HFF-Myc (cell line): ENCODE measurements around the gene ACLY.

Source experiments
- DNase-seq: peaks from one replicate; pipeline ENCODE4 v3.0.0-alpha.2; 2011; ENCODE audit warnings: low read depth; ENCODE audit errors: extremely low read depth
- H3K4me3 ChIP-seq: replicated peaks from 2 replicates; pipeline ENCODE4 v1.5.1; 2011; ENCODE audit warnings: low read depth, mild to moderate bottlenecking, control low read depth, low read length
- TF ChIP-seq, protein P1 (sequence below): IDR thresholded peaks from 2 replicates; pipeline ENCODE4 v1.5.1; 2012; ENCODE audit warnings: mild to moderate bottlenecking, low read depth, low read length, control low read depth; ENCODE audit errors: missing control alignments

The ACLY gene

DNA sequence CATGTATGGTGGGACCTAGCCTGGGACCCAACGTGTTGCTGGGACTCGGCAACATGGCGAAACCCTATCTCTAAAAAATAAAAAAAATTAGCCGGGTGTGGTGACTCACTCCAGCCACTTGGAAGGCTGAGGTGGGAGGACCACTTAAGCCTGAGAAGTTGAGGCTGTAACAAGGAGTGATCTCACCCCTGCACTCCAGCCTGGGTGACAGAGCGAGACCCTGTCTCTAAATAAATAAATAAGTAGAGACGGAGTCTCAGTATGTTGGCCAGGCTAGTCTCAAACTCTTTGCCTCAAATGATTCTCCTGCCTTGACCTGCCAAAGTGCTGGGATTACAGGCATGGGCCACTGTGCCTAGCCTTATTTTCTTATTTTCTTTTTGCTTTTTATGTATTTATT, 37.8 kb upstream of the ACLY start:
- no peak for DNase-seq
- TF ChIP-seq, protein P1, sequence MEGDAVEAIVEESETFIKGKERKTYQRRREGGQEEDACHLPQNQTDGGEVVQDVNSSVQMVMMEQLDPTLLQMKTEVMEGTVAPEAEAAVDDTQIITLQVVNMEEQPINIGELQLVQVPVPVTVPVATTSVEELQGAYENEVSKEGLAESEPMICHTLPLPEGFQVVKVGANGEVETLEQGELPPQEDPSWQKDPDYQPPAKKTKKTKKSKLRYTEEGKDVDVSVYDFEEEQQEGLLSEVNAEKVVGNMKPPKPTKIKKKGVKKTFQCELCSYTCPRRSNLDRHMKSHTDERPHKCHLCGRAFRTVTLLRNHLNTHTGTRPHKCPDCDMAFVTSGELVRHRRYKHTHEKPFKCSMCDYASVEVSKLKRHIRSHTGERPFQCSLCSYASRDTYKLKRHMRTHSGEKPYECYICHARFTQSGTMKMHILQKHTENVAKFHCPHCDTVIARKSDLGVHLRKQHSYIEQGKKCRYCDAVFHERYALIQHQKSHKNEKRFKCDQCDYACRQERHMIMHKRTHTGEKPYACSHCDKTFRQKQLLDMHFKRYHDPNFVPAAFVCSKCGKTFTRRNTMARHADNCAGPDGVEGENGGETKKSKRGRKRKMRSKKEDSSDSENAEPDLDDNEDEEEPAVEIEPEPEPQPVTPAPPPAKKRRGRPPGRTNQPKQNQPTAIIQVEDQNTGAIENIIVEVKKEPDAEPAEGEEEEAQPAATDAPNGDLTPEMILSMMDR: no peak
- no peak overlapping the region for H3K4me3 ChIP-seq

DNA sequence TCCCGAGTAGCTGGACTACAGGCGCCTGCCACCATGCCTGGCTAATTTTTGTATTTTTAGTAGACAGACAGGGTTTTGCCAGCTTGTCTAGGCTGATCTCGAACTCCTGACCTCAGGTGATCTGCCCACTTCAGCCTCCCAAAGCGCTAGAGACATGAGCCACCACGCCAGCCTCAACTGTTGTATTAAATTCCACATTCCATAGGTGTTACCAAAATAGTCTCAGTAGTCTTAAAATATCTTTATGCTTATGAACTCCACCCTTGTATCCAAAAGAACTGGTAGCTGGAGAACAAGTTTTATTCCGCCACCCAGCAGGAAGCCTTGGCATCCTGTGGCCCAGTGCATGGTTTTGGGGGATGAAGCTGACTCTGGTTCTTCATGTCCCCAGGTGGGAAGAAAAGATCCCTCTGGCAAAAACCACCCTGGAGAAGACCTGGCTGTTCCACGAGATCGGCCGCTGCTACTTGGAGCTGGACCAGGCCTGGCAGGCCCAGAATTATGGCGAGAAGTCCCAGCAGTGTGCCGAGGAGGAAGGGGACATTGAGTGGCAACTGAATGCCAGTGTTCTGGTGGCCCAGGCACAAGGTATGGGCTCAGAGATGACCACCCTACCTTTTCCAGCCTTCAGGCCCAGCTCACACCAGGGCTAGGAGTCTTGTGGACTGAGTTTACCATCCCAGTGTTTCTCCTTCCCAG, 30.2 kb upstream of the ACLY start:
- H3K4me3 ChIP-seq: no peak overlapping the region
- DNase-seq: no peak
- TF ChIP-seq, protein P1: no peak

DNA sequence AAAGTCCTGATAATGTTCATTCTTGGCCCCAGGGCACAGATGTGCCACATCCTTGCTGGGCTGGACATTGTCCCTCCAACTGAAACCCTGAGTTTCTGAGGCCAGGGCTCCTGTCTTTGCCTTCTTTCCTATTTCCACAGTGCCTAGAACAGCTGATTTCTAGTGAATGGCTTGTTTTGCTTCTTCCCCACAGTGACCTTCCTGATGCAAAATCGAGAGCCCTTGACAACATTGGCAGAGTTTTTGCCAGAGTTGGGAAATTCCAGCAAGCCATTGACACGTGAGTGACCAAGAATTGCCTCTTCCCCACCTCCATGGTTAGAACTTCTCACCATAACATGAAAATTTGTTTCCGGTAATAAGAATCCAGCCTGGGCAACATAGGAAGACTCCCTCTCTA, 26.2 kb upstream of the ACLY start:
- TF ChIP-seq, protein P1: no peak
- DNase-seq: no peak

DNA sequence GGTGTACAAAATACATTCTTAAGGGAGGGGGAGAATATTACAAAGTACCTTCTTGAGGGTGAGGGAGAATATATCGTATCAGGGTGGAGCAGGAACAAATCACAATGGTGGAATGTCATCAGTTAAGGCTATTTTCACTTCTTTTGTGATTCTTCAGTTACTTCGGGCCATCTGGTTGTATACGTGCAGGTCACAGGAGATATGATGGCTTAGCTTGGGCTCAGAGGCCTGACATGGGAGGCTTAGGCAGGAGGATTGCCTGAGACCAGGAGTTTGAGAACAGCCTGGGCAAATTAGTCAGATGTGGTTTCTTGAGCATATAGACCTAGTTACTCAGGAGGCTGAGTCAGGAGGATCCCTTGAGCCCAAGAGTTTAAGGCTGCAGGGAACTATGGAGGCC, 24.7 kb upstream of the ACLY start:
- no peak overlapping the region for H3K4me3 ChIP-seq
- DNase-seq: no peak
- TF ChIP-seq, protein P1: no peak

More for the DNA sequence above, 26.2 kb upstream of the ACLY start:
- no peak overlapping the region for H3K4me3 ChIP-seq

DNA sequence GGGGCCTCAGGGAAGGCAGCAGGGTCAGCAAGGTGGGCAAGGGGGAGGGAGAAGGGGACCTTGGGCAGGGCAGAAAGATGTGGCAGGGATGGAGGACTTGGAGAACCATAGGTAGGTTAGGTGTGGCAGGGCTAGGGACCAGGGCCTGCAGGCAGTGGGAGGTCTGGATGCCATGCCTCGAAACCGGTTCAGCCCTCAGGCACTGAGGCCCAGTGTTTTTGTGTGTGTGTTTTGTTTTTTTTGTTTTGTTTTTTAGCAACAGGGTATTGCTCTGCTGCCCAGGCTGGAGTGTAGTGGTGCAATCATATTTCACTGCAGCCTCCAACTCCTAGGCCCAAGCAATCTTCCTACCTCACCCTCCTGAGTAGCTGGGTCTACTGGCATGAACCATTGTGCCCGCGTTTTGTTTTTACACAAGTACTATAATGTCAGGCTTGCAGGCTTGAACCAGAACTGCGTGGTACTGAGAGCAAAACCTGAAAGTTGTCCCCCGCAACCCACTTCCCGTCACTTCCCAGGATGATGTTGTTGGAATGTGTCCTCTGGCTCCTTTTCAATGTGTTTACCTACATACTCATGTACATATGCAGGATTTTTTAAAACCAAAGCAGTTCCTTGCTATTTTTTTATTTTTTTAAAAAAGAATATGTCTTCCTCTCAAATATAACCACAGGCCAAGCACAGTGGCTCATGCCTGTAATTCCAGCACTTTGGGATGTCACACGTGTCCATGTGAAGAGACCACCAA, 24.0 kb upstream of the ACLY start:
- no peak for DNase-seq
- no peak overlapping the region for H3K4me3 ChIP-seq
- TF ChIP-seq, protein P1: no peak

DNA sequence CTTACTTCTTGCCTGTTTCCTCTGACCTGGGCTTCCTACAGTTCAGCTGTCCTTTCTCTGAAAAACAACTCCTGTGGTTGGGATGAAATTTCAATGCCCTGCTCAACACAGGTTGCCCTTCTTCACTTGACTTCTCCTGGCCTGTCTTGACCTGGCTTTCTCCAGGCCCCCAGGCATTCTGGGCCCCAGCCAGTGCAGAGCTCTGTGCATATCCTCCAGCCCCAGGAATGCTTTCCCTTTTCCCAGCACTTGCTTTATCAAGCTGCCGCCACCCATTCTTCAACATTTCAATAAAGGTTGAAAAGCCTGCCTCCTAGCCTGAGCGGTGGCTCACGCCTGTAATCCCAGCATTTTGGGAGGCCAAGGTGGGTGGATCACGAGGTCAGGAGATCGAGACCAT, 22.4 kb upstream of the ACLY start:
- TF ChIP-seq, protein P1: no peak
- H3K4me3 ChIP-seq: no peak overlapping the region
- DNase-seq: no peak

DNA sequence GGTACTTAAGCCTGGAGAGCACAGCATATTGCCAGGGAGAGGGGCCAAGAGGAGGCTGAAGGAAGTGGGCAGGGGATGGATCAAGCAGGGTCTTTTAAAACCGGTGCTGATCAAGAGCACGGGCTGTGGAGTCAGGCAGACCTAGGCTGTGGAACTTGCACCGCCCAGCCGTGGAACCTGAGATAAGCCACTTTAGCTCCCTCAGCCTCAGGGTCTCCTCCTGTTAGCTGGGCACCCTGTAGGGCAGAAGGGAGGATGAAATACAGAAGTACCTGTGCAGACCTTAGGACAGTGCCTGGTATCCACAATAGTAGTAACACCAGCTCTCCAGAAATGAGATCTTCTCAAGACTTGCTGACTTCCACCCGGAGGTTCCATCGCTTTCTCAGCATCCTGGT, 20.9 kb upstream of the ACLY start:
- no peak for DNase-seq
- TF ChIP-seq, protein P1: no peak
- H3K4me3 ChIP-seq: no peak overlapping the region
